GM21447 (cell line): ENCODE measurements around the gene PODXL2.
"Not testable (repeated sequence)": the region's sequence is repeated elsewhere in the genome, so short reads cannot be mapped to it uniquely, and the experiment has no call there.

Source experiments
- ATAC-seq: cut with Tn5 transposase; IDR thresholded peaks from one replicate; pipeline ENCODE4 v1.9.1; 2021; ENCODE audit not compliant: unreplicated experiment

Gene PODXL2

GRCh38 chr3:127702151-127702578, 73.2 kb downstream of the PODXL2 start:
- ATAC-seq = no peak

GRCh38 chr3:127704840-127705239, 75.9 kb downstream of the PODXL2 start:
- ATAC-seq = not testable (repeated sequence)

- ATAC-seq = no peak
These were observed 77.3 kb downstream of the PODXL2 start for GRCh38 chr3:127706312-127706711.

GRCh38 chr3:127706785-127707351, 77.9 kb downstream of the PODXL2 start:
- ATAC-seq = no peak

- no peak for ATAC-seq
These were observed 78.9 kb downstream of the PODXL2 start for GRCh38 chr3:127707851-127708411.

GRCh38 chr3:127708837-127709236, 79.9 kb downstream of the PODXL2 start:
- ATAC-seq = no peak

- ATAC-seq = no peak
These were observed 80.5 kb downstream of the PODXL2 start for GRCh38 chr3:127709320-127710060.

- ATAC-seq = no peak
These were observed 81.4 kb downstream of the PODXL2 start for GRCh38 chr3:127710155-127710941.

GRCh38 chr3:127711021-127711695, 82.2 kb downstream of the PODXL2 start:
- ATAC-seq = no peak

GRCh38 chr3:127711896-127712295, 82.9 kb downstream of the PODXL2 start:
- no peak for ATAC-seq

GRCh38 chr3:127712461-127712860, 83.5 kb downstream of the PODXL2 start:
- ATAC-seq = no peak

GRCh38 chr3:127712881-127713771, 84.1 kb downstream of the PODXL2 start:
- ATAC-seq = no peak

- no peak for ATAC-seq
These were observed 85.2 kb downstream of the PODXL2 start for GRCh38 chr3:127714125-127714571.

- ATAC-seq = no peak
These were observed 85.9 kb downstream of the PODXL2 start for GRCh38 chr3:127714866-127715265.

- ATAC-seq = no peak
These were observed 86.5 kb downstream of the PODXL2 start for GRCh38 chr3:127715532-127715931.

GRCh38 chr3:127716384-127716783, 87.4 kb downstream of the PODXL2 start:
- no peak for ATAC-seq

- no peak for ATAC-seq
These were observed 88.6 kb downstream of the PODXL2 start for GRCh38 chr3:127717357-127718244.

- ATAC-seq = no peak
These were observed 89.4 kb downstream of the PODXL2 start for GRCh38 chr3:127718245-127718915.
